ENCODE results near the gene DBNDD2.

The DBNDD2 gene

GRCh38 chr20:45374966-45375365 is 33.1 kb upstream of the DBNDD2 start:
- in situ Hi-C loops (cut with HindIII; ENCODE audit: low pct_ligation_motif_present, low pct_unique_long_range_greater_than_20kb, low sequenced_read_pairs): no loop called here
- no peak for DNase-seq

- in situ Hi-C loops (cut with HindIII; ENCODE audit: low pct_ligation_motif_present, low pct_unique_long_range_greater_than_20kb, low sequenced_read_pairs): no loop called here
- DNase-seq: no peak
These were observed 30.8 kb upstream of the DBNDD2 start for GRCh38 chr20:45377269-45377668.

GRCh38 chr20:45378191-45378590 is 29.9 kb upstream of the DBNDD2 start, which contains the start of gene TP53TG5:
TSS of gene TP53TG5 (minus strand) at chr20:45378325. CDS start at chr20:45378236, 89 bp downstream.
- no peak for DNase-seq
- in situ Hi-C loops (cut with HindIII; ENCODE audit: low pct_ligation_motif_present, low pct_unique_long_range_greater_than_20kb, low sequenced_read_pairs): no loop called here

GRCh38 chr20:45387274-45387673 is 20.8 kb upstream of the DBNDD2 start:
- in situ Hi-C loops (cut with HindIII; ENCODE audit: low pct_ligation_motif_present, low pct_unique_long_range_greater_than_20kb, low sequenced_read_pairs): no loop called here
- DNase-seq: no peak

GRCh38 chr20:45390931-45391330 is 17.2 kb upstream of the DBNDD2 start:
- in situ Hi-C loops (cut with HindIII; ENCODE audit: low pct_ligation_motif_present, low pct_unique_long_range_greater_than_20kb, low sequenced_read_pairs): no loop called here
- no peak for DNase-seq

GRCh38 chr20:45391559-45391958 is 16.5 kb upstream of the DBNDD2 start:
- no peak for DNase-seq
- in situ Hi-C loops (cut with HindIII; ENCODE audit: low pct_ligation_motif_present, low pct_unique_long_range_greater_than_20kb, low sequenced_read_pairs): no loop called here

- in situ Hi-C loops (cut with HindIII; ENCODE audit: low pct_ligation_motif_present, low pct_unique_long_range_greater_than_20kb, low sequenced_read_pairs): no loop called here
- no peak for DNase-seq
These were observed 15.4 kb upstream of the DBNDD2 start for GRCh38 chr20:45392733-45393132.

GRCh38 chr20:45394221-45395113 is 13.6 kb upstream of the DBNDD2 start:
- DNase-seq: no peak
- in situ Hi-C loops (cut with HindIII; ENCODE audit: low pct_ligation_motif_present, low pct_unique_long_range_greater_than_20kb, low sequenced_read_pairs): no loop called here

GRCh38 chr20:45395114-45395415 is 13.0 kb upstream of the DBNDD2 start:
- in situ Hi-C loops (cut with HindIII; ENCODE audit: low pct_ligation_motif_present, low pct_unique_long_range_greater_than_20kb, low sequenced_read_pairs): no loop called here
- DNase-seq: no peak

GRCh38 chr20:45399018-45399417 is 9.1 kb upstream of the DBNDD2 start:
- no peak for DNase-seq
- in situ Hi-C loops (cut with HindIII; ENCODE audit: low pct_ligation_motif_present, low pct_unique_long_range_greater_than_20kb, low sequenced_read_pairs): no loop called here

GRCh38 chr20:45400346-45401031 is 7.6 kb upstream of the DBNDD2 start:
- no peak for DNase-seq
- in situ Hi-C loops (cut with HindIII; ENCODE audit: low pct_ligation_motif_present, low pct_unique_long_range_greater_than_20kb, low sequenced_read_pairs): no loop called here

- in situ Hi-C loops (cut with HindIII; ENCODE audit: low pct_ligation_motif_present, low pct_unique_long_range_greater_than_20kb, low sequenced_read_pairs): no loop called here
- no peak for DNase-seq
These were observed 5.1 kb upstream of the DBNDD2 start for GRCh38 chr20:45402946-45403345.

GRCh38 chr20:45404438-45404837 is 3.7 kb upstream of the DBNDD2 start:
- in situ Hi-C loops (cut with HindIII; ENCODE audit: low pct_ligation_motif_present, low pct_unique_long_range_greater_than_20kb, low sequenced_read_pairs): no loop called here
- DNase-seq: no peak

- in situ Hi-C loops (cut with HindIII; ENCODE audit: low pct_ligation_motif_present, low pct_unique_long_range_greater_than_20kb, low sequenced_read_pairs): no loop called here
- DNase-seq: peak; percentile 16
These were observed 2.4 kb upstream of the DBNDD2 start for GRCh38 chr20:45405571-45406259.

GRCh38 chr20:45406260-45407066 is 1.6 kb upstream of the DBNDD2 start:
- DNase-seq: peak; percentile 50
- in situ Hi-C loops (cut with HindIII; ENCODE audit: low pct_ligation_motif_present, low pct_unique_long_range_greater_than_20kb, low sequenced_read_pairs): no loop called here

- peak; percentile 40 for DNase-seq
- in situ Hi-C loops (cut with HindIII; ENCODE audit: low pct_ligation_motif_present, low pct_unique_long_range_greater_than_20kb, low sequenced_read_pairs): no loop called here
These were observed 883 bp upstream of the DBNDD2 start for GRCh38 chr20:45407067-45407745.

- in situ Hi-C loops (cut with HindIII; ENCODE audit: low pct_ligation_motif_present, low pct_unique_long_range_greater_than_20kb, low sequenced_read_pairs): no loop called here
- DNase-seq: no peak
These were observed 641 bp downstream of the DBNDD2 start for GRCh38 chr20:45408646-45409213.

All from ACHN (cell line).